Fibroblast of skin of left biceps (primary cell): ENCODE measurements around the gene ZNF384.

Source experiments
- DNase-seq, 2 experiments: peaks; one replicate each; pipeline ENCODE4 v3.0.0-alpha.2; 2013; ENCODE audit warnings: low read depth in 2 of 2

Gene ZNF384

GRCh38 chr12:6699259-6699988 is 10.2 kb upstream of the ZNF384 start:
- DNase-seq, result no peak

GRCh38 chr12:6698352-6699046 is 9.3 kb upstream of the ZNF384 start:
- DNase-seq, result no peak

GRCh38 chr12:6697584-6698351 is 8.6 kb upstream of the ZNF384 start:
- DNase-seq, result no peak

GRCh38 chr12:6696690-6697583 is 7.8 kb upstream of the ZNF384 start:
- no peak for DNase-seq

GRCh38 chr12:6695313-6696045 is 6.3 kb upstream of the ZNF384 start:
- DNase-seq, result no peak

- no peak for DNase-seq
Measured at GRCh38 chr12:6694701-6695100, 5.5 kb upstream of the ZNF384 start.

GRCh38 chr12:6693832-6694355 is 4.7 kb upstream of the ZNF384 start:
- DNase-seq, result no peak

GRCh38 chr12:6692888-6693287 is 3.7 kb upstream of the ZNF384 start:
- no peak for DNase-seq

GRCh38 chr12:6691473-6691872 is 2.3 kb upstream of the ZNF384 start:
- peak in 1 of 2 experiments; percentile 17 for DNase-seq

- DNase-seq, result no peak
Measured at GRCh38 chr12:6688543-6688998, 604 bp downstream of the ZNF384 start.

- DNase-seq, result no peak
Measured at GRCh38 chr12:6685814-6686213, 3.4 kb downstream of the ZNF384 start.

- no peak for DNase-seq
Measured at GRCh38 chr12:6684609-6685008, 4.6 kb downstream of the ZNF384 start.

- DNase-seq, result no peak
Measured at GRCh38 chr12:6676962-6677361, 12.2 kb downstream of the ZNF384 start.

- DNase-seq, result no peak
Measured at GRCh38 chr12:6672143-6672542, 17.0 kb downstream of the ZNF384 start.

GRCh38 chr12:6667559-6668210 is 21.5 kb downstream of the ZNF384 start:
- DNase-seq, result no peak

GRCh38 chr12:6666211-6666610 is 23.0 kb downstream of the ZNF384 start:
- DNase-seq, result no peak

- no peak for DNase-seq
Measured at GRCh38 chr12:6664902-6665301, 24.3 kb downstream of the ZNF384 start.

GRCh38 chr12:6662906-6663742 is 26.1 kb downstream of the ZNF384 start, which contains the start of gene ING4:
ING4 (minus strand) TSS chr12:6663119; CDS start chr12:6663101, 18 bp downstream.
- DNase-seq, result peak; percentile 99 to 100

- DNase-seq, result no peak
Measured at GRCh38 chr12:6662602-6662905, 26.6 kb downstream of the ZNF384 start.
